HepG2 (cell line): Measurements from ENCODE around the gene GSKIP. TPM values are rescaled to one million over a fixed set of nuclear protein-coding genes. Genes with fewer than 3 reads are reported as not detected.

Experiments used
- ARHGAP35 ChIP-seq: sonication (generic); formaldehyde crosslinking; IDR thresholded peaks from 2 replicates; pipeline ENCODE4 v1.9.0; 2022; ENCODE audit warnings: mild to moderate bottlenecking, inconsistent platforms, moderate library complexity, missing genetic modification reagents, borderline replicate concordance
- DPF2 ChIP-seq: sonication (generic); formaldehyde crosslinking; IDR thresholded peaks from 2 replicates; pipeline ENCODE4 v1.4.0; 2020; ENCODE audit warnings: mild to moderate bottlenecking, low read depth, missing genetic modification reagents, borderline replicate concordance
- HOXA9 ChIP-seq: sonication (generic); formaldehyde crosslinking; IDR thresholded peaks from 2 replicates; pipeline ENCODE4 v1.8.1; 2022; ENCODE audit warnings: missing genetic modification reagents, mild to moderate bottlenecking, moderate library complexity, borderline replicate concordance
- KAT7 ChIP-seq: IDR thresholded peaks from 2 replicates; pipeline ENCODE4 v1.6.1; 2018; ENCODE audit warnings: borderline replicate concordance, missing compliant biosample characterization
- KDM2A ChIP-seq: sonication (generic); formaldehyde crosslinking; IDR thresholded peaks from 2 replicates; pipeline ENCODE4 v1.4.0; 2020; ENCODE audit warnings: low read depth, missing genetic modification reagents, borderline replicate concordance
- MZF1 ChIP-seq: sonication (generic); formaldehyde crosslinking; IDR thresholded peaks from 2 replicates; pipeline ENCODE4 v1.8.1; 2023; ENCODE audit warnings: mild to moderate bottlenecking, missing genetic modification reagents, borderline replicate concordance
- PITX1 ChIP-seq: sonication (generic); formaldehyde crosslinking; IDR thresholded peaks from 2 replicates; pipeline ENCODE4 v1.5.1; 2020; ENCODE audit warnings: mild to moderate bottlenecking, missing genetic modification reagents
- RXRB ChIP-seq: IDR thresholded peaks from 2 replicates; pipeline ENCODE4 v1.6.1; 2016; ENCODE audit warnings: borderline replicate concordance, missing genetic modification reagents, missing compliant biosample characterization
- ZC3H13 ChIP-seq: sonication (generic); formaldehyde crosslinking; IDR thresholded peaks from 2 replicates; pipeline ENCODE4 v1.8.1; 2023; ENCODE audit warnings: mild to moderate bottlenecking, missing genetic modification reagents, moderate library complexity
- ZFP36L2 ChIP-seq: sonication (generic); formaldehyde crosslinking; IDR thresholded peaks from 2 replicates; pipeline ENCODE4 v1.4.0; 2020; ENCODE audit warnings: missing genetic modification reagents
- ZNF367 ChIP-seq: sonication (generic); formaldehyde crosslinking; IDR thresholded peaks from 2 replicates; pipeline ENCODE4 v1.4.0; 2020; ENCODE audit warnings: missing genetic modification reagents, borderline replicate concordance
- ZNF513 ChIP-seq: sonication (generic); formaldehyde crosslinking; conservative IDR thresholded peaks from 2 replicates; pipeline ENCODE4 v1.5.0; 2020; ENCODE audit warnings: missing genetic modification reagents
- ZNF556 ChIP-seq: sonication (generic); formaldehyde crosslinking; IDR thresholded peaks from 2 replicates; pipeline ENCODE4 v1.4.0; 2020; ENCODE audit warnings: mild to moderate bottlenecking, missing genetic modification reagents, borderline replicate concordance
- ZNF598 ChIP-seq: sonication (generic); formaldehyde crosslinking; IDR thresholded peaks from 2 replicates; pipeline ENCODE4 v1.5.1; 2020; ENCODE audit warnings: mild to moderate bottlenecking, missing genetic modification reagents, borderline replicate concordance
- ZNF672 ChIP-seq: sonication (generic); formaldehyde crosslinking; IDR thresholded peaks from 2 replicates; pipeline ENCODE4 v1.8.1; 2022; ENCODE audit warnings: missing genetic modification reagents
- polyA plus RNA-seq, 8 experiments: library from polyadenylated mRNA; depleted of rRNA in 3 of 8; stranded (reverse) in 7 of 8; unstranded in 1 of 8; fragments of >200 nt; fragmentation: Illumina TruSeq in 4 of 8; extraction: Trizol in 4 of 8; gene quantifications; 2 replicates each; pipeline versions ENCODE4 v1.2.1 to v1.2.3, GENCODE V29; 2011 to 2016; ENCODE audit warnings: low read depth in 4 of 8, missing spikeins in 1 of 8, mixed read lengths in 1 of 8; ENCODE audit not compliant: insufficient read depth in 1 of 8
- total RNA-seq, 5 experiments: library from RNA; depleted of rRNA; stranded (reverse); fragments of >200 nt; fragmentation: Illumina TruSeq; extraction: Trizol; gene quantifications; 2 replicates each; pipeline ENCODE4 v1.2.3, GENCODE V29; 2016; ENCODE audit warnings: low read depth in 1 of 5
- TF ChIP-seq, protein P1 (sequence below): sonication (generic); formaldehyde crosslinking; IDR thresholded peaks from 2 replicates; pipeline ENCODE4 v1.4.0; 2020; ENCODE audit warnings: missing genetic modification reagents
- TF ChIP-seq, protein P2 (sequence below): sonication (generic); formaldehyde crosslinking; IDR thresholded peaks from 2 replicates; pipeline ENCODE4 v1.5.0; 2020; ENCODE audit warnings: mild to moderate bottlenecking, missing genetic modification reagents
- TF ChIP-seq, protein P3 (sequence below): sonication (generic); formaldehyde crosslinking; IDR thresholded peaks from 2 replicates; pipeline ENCODE4 v1.8.1; 2023; ENCODE audit warnings: mild to moderate bottlenecking, moderate library complexity, missing genetic modification reagents

GSKIP gene
- total and polyA plus RNA-seq, 2 of the 13 experiments (the other 11 are each of a cell fraction or from before 2014, with no cell fraction given): 12.5 to 27.3 TPM

DNA sequence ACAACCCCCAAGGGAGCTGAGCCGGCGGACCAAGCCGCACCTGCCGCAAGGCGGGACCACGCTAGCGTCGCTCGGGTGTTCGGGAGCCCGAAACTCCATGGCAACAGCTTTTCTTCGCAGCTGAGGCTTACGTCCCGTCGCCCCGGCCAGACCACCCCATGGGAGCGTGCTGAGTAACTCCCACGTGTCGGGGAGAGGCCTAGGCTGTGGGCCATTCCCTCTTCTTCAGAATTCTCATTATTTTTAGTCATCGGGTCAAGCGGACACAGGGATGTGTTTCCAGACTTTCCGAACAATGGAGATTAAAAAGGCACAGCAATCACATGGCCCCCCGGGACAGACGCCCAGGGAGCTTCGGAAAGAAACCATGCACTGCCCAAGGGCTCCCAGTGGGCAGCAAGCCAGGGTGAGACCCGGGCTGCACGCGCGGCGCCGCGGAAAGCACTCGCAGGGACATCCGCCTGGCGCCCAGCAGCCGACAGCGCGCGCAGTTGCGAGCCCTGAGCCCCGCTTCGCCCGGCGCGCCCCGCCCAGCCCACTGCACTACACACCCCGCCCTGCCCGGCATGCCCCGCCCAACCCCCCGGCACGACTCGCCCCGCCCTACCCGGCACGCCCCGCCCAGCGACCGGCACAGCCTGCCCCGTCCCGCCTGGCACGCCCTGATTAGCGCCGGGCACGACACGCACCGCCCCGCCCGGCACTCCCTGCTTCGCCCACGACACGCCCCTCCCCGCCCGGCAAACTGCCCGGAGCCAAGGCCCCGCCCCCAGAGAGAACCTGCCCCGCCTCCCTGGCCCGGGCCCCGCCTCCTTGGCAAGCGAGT is 28.2 kb downstream of the GSKIP start (continued):
- TF ChIP-seq MZF1 (CRISPR knock-in tag) (no peak), ZFP36L2 (CRISPR knock-in tag) (no peak), ZC3H13 (CRISPR knock-in tag) (0 out of 2 replicates have a peak, but pooled peaks have one; percentile 32), RXRB (CRISPR knock-in tag) (no peak), KAT7 (CRISPR knock-in tag) (no peak; the same call in 1 of the 2 replicates), ZNF556 (CRISPR knock-in tag) (no peak), ZNF598 (CRISPR knock-in tag) (0 out of 2 replicates have a peak, but pooled peaks have one; percentile 34), ZNF672 (no peak), HOXA9 (no peak), DPF2 (CRISPR knock-in tag) (no peak), PITX1 (peak; percentile 57; the same call in 1 of the 2 replicates), KDM2A (CRISPR knock-in tag) (peak; percentile 72; the same call in 1 of the 2 replicates), ZNF367 (CRISPR knock-in tag) (no peak), ARHGAP35 (CRISPR knock-in tag) (0 out of 2 replicates have a peak, but pooled peaks have one; percentile 39), ZNF513 (CRISPR knock-in tag) (no peak)
- TF ChIP-seq, protein P1, sequence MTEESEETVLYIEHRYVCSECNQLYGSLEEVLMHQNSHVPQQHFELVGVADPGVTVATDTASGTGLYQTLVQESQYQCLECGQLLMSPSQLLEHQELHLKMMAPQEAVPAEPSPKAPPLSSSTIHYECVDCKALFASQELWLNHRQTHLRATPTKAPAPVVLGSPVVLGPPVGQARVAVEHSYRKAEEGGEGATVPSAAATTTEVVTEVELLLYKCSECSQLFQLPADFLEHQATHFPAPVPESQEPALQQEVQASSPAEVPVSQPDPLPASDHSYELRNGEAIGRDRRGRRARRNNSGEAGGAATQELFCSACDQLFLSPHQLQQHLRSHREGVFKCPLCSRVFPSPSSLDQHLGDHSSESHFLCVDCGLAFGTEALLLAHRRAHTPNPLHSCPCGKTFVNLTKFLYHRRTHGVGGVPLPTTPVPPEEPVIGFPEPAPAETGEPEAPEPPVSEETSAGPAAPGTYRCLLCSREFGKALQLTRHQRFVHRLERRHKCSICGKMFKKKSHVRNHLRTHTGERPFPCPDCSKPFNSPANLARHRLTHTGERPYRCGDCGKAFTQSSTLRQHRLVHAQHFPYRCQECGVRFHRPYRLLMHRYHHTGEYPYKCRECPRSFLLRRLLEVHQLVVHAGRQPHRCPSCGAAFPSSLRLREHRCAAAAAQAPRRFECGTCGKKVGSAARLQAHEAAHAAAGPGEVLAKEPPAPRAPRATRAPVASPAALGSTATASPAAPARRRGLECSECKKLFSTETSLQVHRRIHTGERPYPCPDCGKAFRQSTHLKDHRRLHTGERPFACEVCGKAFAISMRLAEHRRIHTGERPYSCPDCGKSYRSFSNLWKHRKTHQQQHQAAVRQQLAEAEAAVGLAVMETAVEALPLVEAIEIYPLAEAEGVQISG: peak; percentile 40
- TF ChIP-seq, protein P2, sequence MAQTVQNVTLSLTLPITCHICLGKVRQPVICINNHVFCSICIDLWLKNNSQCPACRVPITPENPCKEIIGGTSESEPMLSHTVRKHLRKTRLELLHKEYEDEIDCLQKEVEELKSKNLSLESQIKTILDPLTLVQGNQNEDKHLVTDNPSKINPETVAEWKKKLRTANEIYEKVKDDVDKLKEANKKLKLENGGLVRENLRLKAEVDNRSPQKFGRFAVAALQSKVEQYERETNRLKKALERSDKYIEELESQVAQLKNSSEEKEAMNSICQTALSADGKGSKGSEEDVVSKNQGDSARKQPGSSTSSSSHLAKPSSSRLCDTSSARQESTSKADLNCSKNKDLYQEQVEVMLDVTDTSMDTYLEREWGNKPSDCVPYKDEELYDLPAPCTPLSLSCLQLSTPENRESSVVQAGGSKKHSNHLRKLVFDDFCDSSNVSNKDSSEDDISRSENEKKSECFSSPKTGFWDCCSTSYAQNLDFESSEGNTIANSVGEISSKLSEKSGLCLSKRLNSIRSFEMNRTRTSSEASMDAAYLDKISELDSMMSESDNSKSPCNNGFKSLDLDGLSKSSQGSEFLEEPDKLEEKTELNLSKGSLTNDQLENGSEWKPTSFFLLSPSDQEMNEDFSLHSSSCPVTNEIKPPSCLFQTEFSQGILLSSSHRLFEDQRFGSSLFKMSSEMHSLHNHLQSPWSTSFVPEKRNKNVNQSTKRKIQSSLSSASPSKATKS (CRISPR knock-in tag): no peak
- TF ChIP-seq, protein P3, sequence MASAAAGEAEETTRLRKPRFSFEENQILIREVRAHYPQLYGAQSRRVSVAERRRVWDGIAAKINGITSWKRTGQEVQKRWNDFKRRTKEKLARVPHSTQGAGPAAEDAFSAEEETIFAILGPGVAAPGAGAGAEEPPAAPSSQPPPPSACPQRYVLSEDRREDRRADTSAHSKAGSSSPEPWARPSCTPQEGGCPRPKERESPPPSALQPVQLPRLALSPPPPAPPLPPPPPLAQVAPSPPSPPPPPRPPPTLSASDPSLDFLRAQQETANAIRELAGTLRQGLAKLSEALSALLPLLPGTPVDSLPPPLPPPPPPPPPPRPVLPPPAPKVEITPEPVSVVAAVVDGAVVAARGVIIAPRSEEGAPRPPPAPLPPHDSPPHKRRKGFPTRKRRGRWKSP (CRISPR knock-in tag): peak; percentile 82
